DOHH2 (cell line): ENCODE results near the gene MUC5AC.

Experiments used
- H3F3A ChIP-seq: fragments of 200-600 bp; sonication (generic), shearing (Covaris generic); 2 replicates; pipeline ENCODE4 v1.6.0; 2016; ENCODE audit warnings: antibody characterized with exemption, mild to moderate bottlenecking; ENCODE audit not compliant: control insufficient read depth, insufficient read depth
- H3K27ac ChIP-seq: fragments of 200-600 bp; sonication (generic); 2 replicates; pipeline ENCODE4 v1.5.1; 2014; ENCODE audit warnings: low read depth, mild to moderate bottlenecking, low read length, moderate library complexity
- H3K27me3 ChIP-seq: fragments of 200-600 bp; sonication (generic); 2 replicates; pipeline ENCODE4 v1.6.1; 2014; ENCODE audit warnings: mild to moderate bottlenecking, low read length, mixed read lengths; ENCODE audit not compliant: control insufficient read depth
- H3K36me3 ChIP-seq: fragments of 200-600 bp; sonication (generic); 2 replicates; pipeline ENCODE4 v1.6.1; 2014; ENCODE audit warnings: mild to moderate bottlenecking, low read length, moderate library complexity, mixed read lengths; ENCODE audit not compliant: control insufficient read depth
- H3K4me1 ChIP-seq: fragments of 200-600 bp; sonication (generic); 2 replicates; pipeline ENCODE4 v1.6.1; 2014; ENCODE audit warnings: mild to moderate bottlenecking, low read length, mixed read lengths; ENCODE audit not compliant: control insufficient read depth
- H3K4me2 ChIP-seq: fragments of 200-600 bp; sonication (generic); 2 replicates; pipeline ENCODE4 v1.6.0; 2014; ENCODE audit warnings: mild to moderate bottlenecking, low read length, moderate library complexity
- H3K4me3 ChIP-seq: fragments of 200-600 bp; sonication (generic); 2 replicates; pipeline ENCODE4 v1.5.1; 2014; ENCODE audit warnings: mild to moderate bottlenecking, low read length, mixed read lengths
- H3K79me2 ChIP-seq: fragments of 200-600 bp; sonication (generic); 2 replicates; pipeline ENCODE4 v1.6.1; 2014; ENCODE audit warnings: mild to moderate bottlenecking, low read length, mixed read lengths; ENCODE audit not compliant: control insufficient read depth
- H3K9me2 ChIP-seq: fragments of 200-600 bp; sonication (generic); replicated peaks from 2 replicates; pipeline ENCODE4 v1.6.1; 2014; ENCODE audit warnings: mild to moderate bottlenecking, low read length, mixed read lengths; ENCODE audit not compliant: control insufficient read depth
- H3K9me3 ChIP-seq: fragments of 200-600 bp; sonication (generic); 2 replicates; pipeline ENCODE4 v1.6.1; 2014; ENCODE audit warnings: antibody characterized with exemption, low read length, mixed read lengths; ENCODE audit not compliant: control insufficient read depth, insufficient read depth
- H4K20me1 ChIP-seq: fragments of 200-600 bp; sonication (generic); 2 replicates; pipeline ENCODE4 v1.6.0; 2014; ENCODE audit warnings: low read depth, mild to moderate bottlenecking, antibody characterized with exemption, low read length, moderate library complexity; ENCODE audit not compliant: control insufficient read depth, insufficient read depth
- CTCF ChIP-seq: fragments of 200-600 bp; sonication (generic); IDR thresholded peaks from one replicate; pipeline ENCODE4 v1.5.1; 2014; ENCODE audit warnings: antibody characterized with exemption, mild to moderate bottlenecking, low read depth, low read length; ENCODE audit not compliant: poor library complexity, severe bottlenecking
- EZH2phosphoT487 ChIP-seq: fragments of 200-600 bp; sonication (generic); IDR thresholded peaks from 2 replicates; pipeline ENCODE4 v1.6.1; 2017; ENCODE audit warnings: borderline replicate concordance, mild to moderate bottlenecking, antibody characterized with exemption, low read length, moderate library complexity, mixed read lengths

Gene MUC5AC

GRCh38 chr11:1134848-1135445 is 22.8 kb upstream of the MUC5AC start:
- Histone ChIP-seq H3K27ac (no peak overlapping the region), H3K4me2 (no peak overlapping the region), H4K20me1 (no peaks in the 10 kb centered on the region), H3K4me3 (no peak overlapping the region), H3K9me2 (no peaks in the 10 kb centered on the region), H3K79me2 (no peaks in the 10 kb centered on the region), H3K27me3 (no peaks in the 10 kb centered on the region), H3F3A (no peaks in the 10 kb centered on the region), H3K9me3 (0 out of 2 replicates have a peak, but pooled peaks cover 8% of the 10 kb centered on the region), H3K4me1 (no peaks in the 10 kb centered on the region), H3K36me3 (no peaks in the 10 kb centered on the region)
- no peak for TF ChIP-seq CTCF

- H3F3A ChIP-seq: no peaks in the 10 kb centered on the region
Measured at GRCh38 chr11:1138097-1138496, 19.7 kb upstream of the MUC5AC start.

GRCh38 chr11:1139441-1140083 is 18.2 kb upstream of the MUC5AC start:
- Histone ChIP-seq H3K79me2 (no peaks in the 10 kb centered on the region), H3K4me1 (no peaks in the 10 kb centered on the region), H4K20me1 (no peaks in the 10 kb centered on the region), H3F3A (no peaks in the 10 kb centered on the region), H3K4me2 (no peak overlapping the region), H3K27me3 (no peaks in the 10 kb centered on the region), H3K4me3 (no peak overlapping the region), H3K36me3 (no peaks in the 10 kb centered on the region), H3K9me3 (0 out of 2 replicates have a peak, but pooled peaks cover 8% of the 10 kb centered on the region), H3K9me2 (no peaks in the 10 kb centered on the region), H3K27ac (no peak overlapping the region)
- no peak for TF ChIP-seq EZH2phosphoT487
- no peak for TF ChIP-seq CTCF

More at GRCh38 chr11:1138097-1138496, 19.7 kb upstream of the MUC5AC start:
- H3K9me2 ChIP-seq: no peaks in the 10 kb centered on the region
- H4K20me1 ChIP-seq: no peaks in the 10 kb centered on the region
- TF ChIP-seq CTCF (no peak), EZH2phosphoT487 (no peak)
- no peaks in the 10 kb centered on the region for H3K79me2 ChIP-seq
- H3K27me3 ChIP-seq: no peaks in the 10 kb centered on the region
- H3K9me3 ChIP-seq: 0 out of 2 replicates have a peak, but pooled peaks cover 8% of the 10 kb centered on the region
- H3K4me2 ChIP-seq: no peak overlapping the region
- no peak overlapping the region for H3K27ac ChIP-seq
- no peak overlapping the region for H3K4me3 ChIP-seq
- no peaks in the 10 kb centered on the region for H3K4me1 ChIP-seq
- H3K36me3 ChIP-seq: no peaks in the 10 kb centered on the region
